PC-9 (cell line): ENCODE results near the gene LGSN. TPM values are rescaled to one million over a fixed set of nuclear protein-coding genes. Genes with fewer than 3 reads are reported as not detected.

Experiments used
- BruUV-seq: library from RNA; stranded (reverse); fragments of 400-500 nt; replicated peaks from 2 replicates; lab custom pipeline; 2021; lab: Mats Ljungman, UMichigan
- CTCF ChIA-PET: fragments of 300-600 bp; sonication (Branson Sonifier 250); formaldehyde crosslinking; loops from one replicate; lab custom pipeline; 2022; ENCODE audit warnings: antibody characterized with exemption; lab: Charles Lee
- POLR2A ChIA-PET: fragments of 300-600 bp; sonication (Branson Sonifier 250); formaldehyde crosslinking; loops from one replicate; lab custom pipeline; 2022; ENCODE audit warnings: antibody characterized with exemption; ENCODE audit not compliant: unreplicated experiment; lab: Charles Lee
- DNase-seq, 2 experiments: peaks; one replicate each; pipeline versions ENCODE4 v3.0.0 to v3.0.0-alpha.2; 2015 to 2022; ENCODE audit warnings: mixed read lengths in 1 of 2
- H2AFZ ChIP-seq: fragments of 200-600 bp; sonication (generic); 2 replicates; pipeline ENCODE4 v1.8.1; 2017; ENCODE audit warnings: antibody characterized with exemption
- H3F3A ChIP-seq: fragments of 200-600 bp; sonication (generic); 2 replicates; pipeline ENCODE4 v1.8.1; 2017; ENCODE audit warnings: antibody characterized with exemption, mild to moderate bottlenecking, low read depth; ENCODE audit not compliant: insufficient read depth
- H3K27ac ChIP-seq: fragments of 200-600 bp; sonication (generic); 2 replicates; pipeline ENCODE4 v1.6.1; 2016; ENCODE audit warnings: mixed run types
- H3K27me3 ChIP-seq: fragments of 200-600 bp; sonication (generic); 2 replicates; pipeline ENCODE4 v1.6.1; 2016; ENCODE audit warnings: low read depth, mixed run types; ENCODE audit not compliant: insufficient read depth
- H3K36me3 ChIP-seq: fragments of 200-600 bp; sonication (generic); 2 replicates; pipeline ENCODE4 v1.6.1; 2016; ENCODE audit warnings: low read depth, mixed run types
- H3K4me1 ChIP-seq: fragments of 200-600 bp; sonication (generic); replicated peaks from 2 replicates; pipeline ENCODE4 v1.6.1; 2016; ENCODE audit warnings: mixed run types; ENCODE audit not compliant: insufficient read depth
- H3K4me2 ChIP-seq: fragments of 200-600 bp; sonication (generic); 2 replicates; pipeline ENCODE4 v1.6.1; 2017; ENCODE audit warnings: mixed run types
- H3K4me3 ChIP-seq: fragments of 200-600 bp; sonication (generic); 2 replicates; pipeline ENCODE4 v1.6.1; 2016; ENCODE audit warnings: mixed run types
- H3K79me2 ChIP-seq: fragments of 200-600 bp; sonication (generic); 2 replicates; pipeline ENCODE4 v1.6.1; 2017; ENCODE audit warnings: low read depth, mixed run types
- H3K9me2 ChIP-seq: fragments of 200-600 bp; sonication (generic); 2 replicates; pipeline ENCODE4 v1.8.1; 2017; ENCODE audit warnings: mild to moderate bottlenecking; ENCODE audit not compliant: insufficient read depth
- H3K9me3 ChIP-seq: fragments of 200-600 bp; sonication (generic); 2 replicates; pipeline ENCODE4 v1.8.1; 2016; ENCODE audit warnings: low read depth; ENCODE audit not compliant: insufficient read depth
- H4K20me1 ChIP-seq: fragments of 200-600 bp; sonication (generic); 2 replicates; pipeline ENCODE4 v1.8.1; 2017; ENCODE audit not compliant: insufficient read depth
- EZH2 ChIP-seq: fragments of 200-600 bp; sonication (generic); IDR thresholded peaks from 2 replicates; pipeline ENCODE4 v1.8.0; 2017; ENCODE audit warnings: antibody characterized with exemption, low read depth
- intact Hi-C: fragments of 100-400 bp; cut with micrococcal nuclease; formaldehyde crosslinking; loops from one replicate; pipeline ENCODE4 v1.10.0; 2022; ENCODE audit not compliant: unreplicated experiment
- total RNA-seq: library from RNA; stranded (reverse); gene quantifications from 2 replicates; pipeline ENCODE4 v1.2.3, GENCODE V29; 2021
- TF ChIP-seq, protein P1 (sequence below): fragments of 200-600 bp; sonication (generic); conservative IDR thresholded peaks from 2 replicates; pipeline ENCODE4 v1.6.1; 2017; ENCODE audit warnings: mixed run types, antibody characterized with exemption, mild to moderate bottlenecking, moderate library complexity

Gene LGSN
- total RNA-seq, 1 experiment from 2014 or later, result not detected

DNA sequence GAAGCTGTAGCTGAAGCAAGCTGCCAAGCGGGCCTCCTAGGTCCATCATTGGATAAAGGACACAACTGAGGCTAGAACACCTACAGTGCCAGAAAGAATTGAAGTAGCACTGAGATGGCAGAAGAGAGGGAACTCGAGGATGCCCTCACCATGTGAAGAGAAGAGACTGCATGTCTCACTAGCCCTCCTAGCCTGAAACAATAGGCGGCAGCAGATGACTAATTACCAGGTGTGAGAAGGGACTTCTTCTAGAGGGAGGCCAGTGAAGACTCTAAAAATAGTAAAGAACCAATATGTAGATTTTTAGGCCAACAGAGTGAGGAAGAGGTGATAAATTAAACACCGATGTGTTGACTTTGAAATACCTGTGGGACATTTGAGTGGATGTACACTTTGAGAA, 50.3 kb downstream of the LGSN start:
- no peaks in the 10 kb centered on the region for H3K9me3 ChIP-seq
- CTCF ChIA-PET, result no interaction called here
- no peak overlapping the region for H2AFZ ChIP-seq
- no peaks in the 10 kb centered on the region for H3K79me2 ChIP-seq
- TF ChIP-seq, protein P1, sequence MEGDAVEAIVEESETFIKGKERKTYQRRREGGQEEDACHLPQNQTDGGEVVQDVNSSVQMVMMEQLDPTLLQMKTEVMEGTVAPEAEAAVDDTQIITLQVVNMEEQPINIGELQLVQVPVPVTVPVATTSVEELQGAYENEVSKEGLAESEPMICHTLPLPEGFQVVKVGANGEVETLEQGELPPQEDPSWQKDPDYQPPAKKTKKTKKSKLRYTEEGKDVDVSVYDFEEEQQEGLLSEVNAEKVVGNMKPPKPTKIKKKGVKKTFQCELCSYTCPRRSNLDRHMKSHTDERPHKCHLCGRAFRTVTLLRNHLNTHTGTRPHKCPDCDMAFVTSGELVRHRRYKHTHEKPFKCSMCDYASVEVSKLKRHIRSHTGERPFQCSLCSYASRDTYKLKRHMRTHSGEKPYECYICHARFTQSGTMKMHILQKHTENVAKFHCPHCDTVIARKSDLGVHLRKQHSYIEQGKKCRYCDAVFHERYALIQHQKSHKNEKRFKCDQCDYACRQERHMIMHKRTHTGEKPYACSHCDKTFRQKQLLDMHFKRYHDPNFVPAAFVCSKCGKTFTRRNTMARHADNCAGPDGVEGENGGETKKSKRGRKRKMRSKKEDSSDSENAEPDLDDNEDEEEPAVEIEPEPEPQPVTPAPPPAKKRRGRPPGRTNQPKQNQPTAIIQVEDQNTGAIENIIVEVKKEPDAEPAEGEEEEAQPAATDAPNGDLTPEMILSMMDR, result no peak
- TF ChIP-seq EZH2, result no peak
- no peaks in the 10 kb centered on the region for H3K4me1 ChIP-seq
- POLR2A ChIA-PET, result no interaction called here
- intact Hi-C loops, result no loop called here
- H3K9me2 ChIP-seq, result no peaks in the 10 kb centered on the region
- H3K4me2 ChIP-seq, result no peak overlapping the region
- no TSS peak for BruUV-seq
- H3K4me3 ChIP-seq, result no peak overlapping the region
- H3F3A ChIP-seq, result no peaks in the 10 kb centered on the region
- DNase-seq, result no peak
- H3K27ac ChIP-seq, result no peak overlapping the region
- H3K27me3 ChIP-seq, result no peaks in the 10 kb centered on the region
- no peaks in the 10 kb centered on the region for H4K20me1 ChIP-seq
- no peaks in the 10 kb centered on the region for H3K36me3 ChIP-seq

DNA sequence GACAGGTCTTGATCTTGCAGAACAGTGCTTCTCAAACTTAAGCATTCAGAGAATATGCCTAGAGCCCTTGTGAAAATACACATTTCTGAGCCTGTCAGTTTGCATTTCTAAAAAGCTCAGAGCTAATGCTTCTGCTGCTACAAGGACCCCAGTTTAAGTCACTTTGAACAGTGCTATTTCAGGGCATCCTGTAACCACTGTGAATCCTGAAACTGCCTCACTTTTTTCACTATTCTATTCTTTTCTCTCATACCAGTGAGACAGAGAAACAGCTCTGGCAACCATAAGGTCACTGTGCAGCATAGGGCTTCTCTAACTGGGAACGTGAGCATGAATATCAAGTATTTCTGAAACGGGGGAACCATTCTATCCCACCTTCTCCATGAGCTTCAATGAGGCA, 51.2 kb downstream of the LGSN start:
- DNase-seq, result no peak
- H3K36me3 ChIP-seq, result no peaks in the 10 kb centered on the region
- no peak for TF ChIP-seq EZH2
- TF ChIP-seq, protein P1, result no peak
- no peak overlapping the region for H3K4me3 ChIP-seq
- BruUV-seq, result no TSS peak
- no peaks in the 10 kb centered on the region for H3K9me2 ChIP-seq
- H3K4me2 ChIP-seq, result no peak overlapping the region
- no peaks in the 10 kb centered on the region for H3F3A ChIP-seq
- intact Hi-C loops, result no loop called here
- H4K20me1 ChIP-seq, result no peaks in the 10 kb centered on the region
- ChIA-PET CTCF (no interaction called here), POLR2A (no interaction called here)
- peaks cover 4% of the 10 kb centered on the region; the same call in 1 of the 2 replicates for H3K4me1 ChIP-seq
- no peaks in the 10 kb centered on the region for H3K9me3 ChIP-seq
- H3K27me3 ChIP-seq, result no peaks in the 10 kb centered on the region
- no peaks in the 10 kb centered on the region for H3K79me2 ChIP-seq
- no peak overlapping the region for H3K27ac ChIP-seq
- H2AFZ ChIP-seq, result no peak overlapping the region

DNA sequence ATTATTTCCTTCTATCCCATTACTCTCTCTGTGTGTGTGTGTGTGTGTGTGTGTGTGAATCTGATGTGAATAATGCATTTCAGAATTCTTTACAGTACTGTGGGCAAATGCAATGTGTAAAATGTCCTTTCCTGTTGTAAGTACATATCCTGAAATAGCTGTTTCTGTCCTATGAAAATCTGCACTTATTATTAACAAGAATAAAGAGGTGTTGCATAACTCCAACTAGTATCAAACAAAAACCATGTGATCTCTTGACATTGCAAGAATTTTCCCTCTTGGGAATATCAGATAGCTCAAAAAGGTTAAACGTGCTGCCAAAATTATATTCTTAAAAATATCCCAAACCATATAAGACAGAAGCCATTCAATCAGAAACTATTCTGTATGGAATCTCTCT, 52.0 kb downstream of the LGSN start:
- Histone ChIP-seq H3K36me3 (no peaks in the 10 kb centered on the region), H3K4me3 (no peak overlapping the region), H4K20me1 (no peaks in the 10 kb centered on the region), H3F3A (no peaks in the 10 kb centered on the region), H3K9me3 (no peaks in the 10 kb centered on the region), H3K4me2 (no peak overlapping the region), H3K27ac (no peak overlapping the region), H3K27me3 (no peaks in the 10 kb centered on the region), H2AFZ (no peak overlapping the region), H3K79me2 (no peaks in the 10 kb centered on the region), H3K4me1 (peaks cover 12% of the 10 kb centered on the region; the same call in 1 of the 2 replicates), H3K9me2 (no peaks in the 10 kb centered on the region)
- ChIA-PET CTCF (no interaction called here), POLR2A (no interaction called here)
- no peak for TF ChIP-seq EZH2
- TF ChIP-seq, protein P1, result no peak
- no peak for DNase-seq
- BruUV-seq, result no TSS peak
- intact Hi-C loops, result no loop called here
